ENCODE results near the gene KNDC1. TPM values are rescaled to one million over a fixed set of nuclear protein-coding genes. Genes with fewer than 3 reads are reported as not detected.

KNDC1 gene
- total and polyA plus RNA-seq, 2 of the 4 experiments (the other 2 are of a cell fraction) = 0.18 to 1.1 TPM

DNA sequence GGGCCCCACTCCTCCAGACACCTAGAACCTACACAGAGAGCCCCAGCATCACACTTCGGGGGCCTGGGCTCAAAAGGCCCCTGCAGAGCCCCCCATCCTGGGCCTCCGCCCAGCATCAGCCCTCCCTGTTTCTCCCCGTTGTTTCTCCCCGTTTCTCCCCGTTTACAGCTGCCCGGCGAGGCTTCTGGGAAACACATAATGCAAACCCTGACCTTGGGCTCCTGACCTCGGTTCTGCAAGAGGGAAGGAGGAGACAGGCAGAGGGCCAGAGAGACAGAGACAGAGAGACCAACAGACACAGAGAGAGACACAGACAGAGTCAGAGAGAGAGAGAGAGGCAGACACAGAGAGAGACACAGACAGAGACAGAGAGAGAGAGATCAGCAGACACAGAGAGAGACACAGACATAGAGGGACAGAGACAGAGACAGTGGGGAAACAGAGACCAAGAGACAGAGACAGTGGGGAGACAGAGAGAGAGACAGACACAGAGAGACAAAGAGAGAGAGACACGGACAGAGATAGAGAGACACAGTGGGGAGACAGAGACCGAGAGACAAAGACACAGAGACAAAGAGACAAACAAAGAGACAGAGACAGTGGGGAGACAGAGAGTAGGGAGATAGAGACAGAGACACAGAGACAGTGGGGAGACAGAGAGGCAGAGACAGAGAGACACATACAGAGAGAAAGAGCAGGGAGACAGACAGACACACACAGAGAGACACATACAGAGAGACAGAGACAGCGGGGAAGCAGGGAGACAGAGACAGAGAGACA, 90.1 kb downstream of the KNDC1 start:
- CTCF ChIA-PET = no interaction called here
- BruUV-seq (replicated peaks) = no TSS peak
- no peak overlapping the region for H3K4me2 ChIP-seq (ENCODE audit: low read depth, low read length)
- TF ChIP-seq BHLHE40 (IDR thresholded peaks at IDR 0.05; ENCODE audit: low read depth, low read length) = no peak
- TF ChIP-seq RFX5 (IDR thresholded peaks at IDR 0.05; ENCODE audit: low read depth, low read length) = no peak
- no peak for TF ChIP-seq RCOR1 (IDR thresholded peaks at IDR 0.05; ENCODE audit: insufficient replicate concordance, low read length)
- TF ChIP-seq MAFK (IDR thresholded peaks at IDR 0.05; ENCODE audit: low read depth, low read length) = no peak
- TF ChIP-seq MAZ (IDR thresholded peaks at IDR 0.05; ENCODE audit: borderline replicate concordance, low read depth, low read length) = no peak
- TF ChIP-seq ELK1 (IDR thresholded peaks at IDR 0.05; ENCODE audit: borderline replicate concordance, low read depth, low read length) = no peak
- no peak for TF ChIP-seq RAD21 (IDR thresholded peaks at IDR 0.05; ENCODE audit: low read length)
- no peak for TF ChIP-seq SMC3 (IDR thresholded peaks at IDR 0.05; ENCODE audit: low read depth, low read length)
- TF ChIP-seq CEBPB (IDR thresholded peaks at IDR 0.05; ENCODE audit: low read depth, low read length) = no peak
- TF ChIP-seq CHD1 (IDR thresholded peaks at IDR 0.05; ENCODE audit: low read depth, low read length) = no peak
- TF ChIP-seq USF2 (IDR thresholded peaks at IDR 0.05; ENCODE audit: low read depth, low read length) = no peak
- TF ChIP-seq NFE2L2 (IDR thresholded peaks at IDR 0.05; ENCODE audit: low read depth, low read length) = no peak
- TF ChIP-seq FOS (IDR thresholded peaks at IDR 0.05; ENCODE audit: low read depth, low read length) = no peak
- TF ChIP-seq, protein P1, sequence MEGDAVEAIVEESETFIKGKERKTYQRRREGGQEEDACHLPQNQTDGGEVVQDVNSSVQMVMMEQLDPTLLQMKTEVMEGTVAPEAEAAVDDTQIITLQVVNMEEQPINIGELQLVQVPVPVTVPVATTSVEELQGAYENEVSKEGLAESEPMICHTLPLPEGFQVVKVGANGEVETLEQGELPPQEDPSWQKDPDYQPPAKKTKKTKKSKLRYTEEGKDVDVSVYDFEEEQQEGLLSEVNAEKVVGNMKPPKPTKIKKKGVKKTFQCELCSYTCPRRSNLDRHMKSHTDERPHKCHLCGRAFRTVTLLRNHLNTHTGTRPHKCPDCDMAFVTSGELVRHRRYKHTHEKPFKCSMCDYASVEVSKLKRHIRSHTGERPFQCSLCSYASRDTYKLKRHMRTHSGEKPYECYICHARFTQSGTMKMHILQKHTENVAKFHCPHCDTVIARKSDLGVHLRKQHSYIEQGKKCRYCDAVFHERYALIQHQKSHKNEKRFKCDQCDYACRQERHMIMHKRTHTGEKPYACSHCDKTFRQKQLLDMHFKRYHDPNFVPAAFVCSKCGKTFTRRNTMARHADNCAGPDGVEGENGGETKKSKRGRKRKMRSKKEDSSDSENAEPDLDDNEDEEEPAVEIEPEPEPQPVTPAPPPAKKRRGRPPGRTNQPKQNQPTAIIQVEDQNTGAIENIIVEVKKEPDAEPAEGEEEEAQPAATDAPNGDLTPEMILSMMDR (conservative IDR thresholded peaks at IDR 0.05; ENCODE audit: low read depth, low read length) = no peak
- no peak for TF ChIP-seq MXI1 (IDR thresholded peaks at IDR 0.05; ENCODE audit: borderline replicate concordance, low read depth, low read length)
- TF ChIP-seq POLR2A (IDR thresholded peaks at IDR 0.05; ENCODE audit: low read depth, low read length) = no peak
- ATAC-seq (ENCODE audit: low read depth) = no peak
- H3K36me3 ChIP-seq (ENCODE audit: control insufficient read depth, insufficient read depth, low read length) = no peaks in the 10 kb centered on the region
- no peak overlapping the region for H2AFZ ChIP-seq (replicated peaks; ENCODE audit: low read length, poor library complexity)
- DNase-seq = no peak
- H3K4me3 ChIP-seq (ENCODE audit: insufficient read depth, low read depth, low read length) = no peak overlapping the region
- H2AK5ac ChIP-seq (ENCODE audit: low read depth, low read length) = no peak overlapping the region
- no peak overlapping the region for H3K56ac ChIP-seq (ENCODE audit: extremely low read depth, insufficient read depth, low read length)
- H3K4me1 ChIP-seq (ENCODE audit: control insufficient read depth, insufficient read depth, low read length) = no peaks in the 10 kb centered on the region
- no peaks in the 10 kb centered on the region for H4K20me1 ChIP-seq (ENCODE audit: insufficient read depth, low read length)
- no peak overlapping the region for H3K23ac ChIP-seq (ENCODE audit: low read depth, low read length)
- no peak overlapping the region for H3K4ac ChIP-seq (ENCODE audit: low read depth, low read length)
- POLR2A ChIA-PET (ENCODE audit: unreplicated experiment) = no interaction called here
- in situ Hi-C loops (cut with MboI; ENCODE audit: low sequenced_read_pairs) (loop anchor here (25.0 kb wide), 1 partner anchor 588 kb away; no protein-coding TSS in a partner anchor), dilution Hi-C loops (cut with HindIII; ENCODE audit: low sequenced_read_pairs, unreplicated experiment) (no loop called here), intact Hi-C loops (cut with micrococcal nuclease) (no loop called here)
- H3K9ac ChIP-seq (ENCODE audit: low read depth, low read length) = no peak overlapping the region
- no peak overlapping the region for H2AK9ac ChIP-seq (replicated peaks; ENCODE audit: low read depth, low read length, poor library complexity)
- no peak overlapping the region for H4K5ac ChIP-seq (ENCODE audit: low read depth, low read length)
- H3K27ac ChIP-seq (ENCODE audit: insufficient read depth, low read length) = no peak overlapping the region
- H2BK20ac ChIP-seq (ENCODE audit: low read depth, low read length) = no peak overlapping the region
- no peak overlapping the region for H4K8ac ChIP-seq (ENCODE audit: low read depth in 2 of 2, low read length in 2 of 2)
- no peaks in the 10 kb centered on the region for H3K79me1 ChIP-seq (ENCODE audit: low read depth in 1 of 2, low read length in 2 of 2)
- no peak overlapping the region for H2BK5ac ChIP-seq (ENCODE audit: low read depth, low read length, poor library complexity, severe bottlenecking)
- no peak overlapping the region for H2BK120ac ChIP-seq (ENCODE audit: low read depth, low read length)
- H3K9me3 ChIP-seq (ENCODE audit: control insufficient read depth, insufficient read depth, low read length) = no peaks in the 10 kb centered on the region
- no peak overlapping the region for H4K91ac ChIP-seq (ENCODE audit: insufficient read depth, low read depth, low read length)
- no peak overlapping the region for H3K18ac ChIP-seq (ENCODE audit: low read depth, low read length)
- H3K27me3 ChIP-seq (ENCODE audit: control insufficient read depth, insufficient read depth, low read length) = peaks cover 14% of the 10 kb centered on the region
- H3K9me1 ChIP-seq (ENCODE audit: insufficient read depth, low read length) = no peaks in the 10 kb centered on the region
- no peak overlapping the region for H3K14ac ChIP-seq (replicated peaks; ENCODE audit: low read depth, low read length)
- no peak overlapping the region for H2BK15ac ChIP-seq (ENCODE audit: low read depth, low read length)
- 80% methylated on average over 1 of the region's 11 CpGs; no CpG with 5 or more reads in 1 of the 2 experiments for WGBS, 2 experiments (ENCODE audit: extremely low coverage in 2 of 2, insufficient read length in 1 of 2)
